HG02973 (cell line): ENCODE data around the gene C16orf96.

Source experiments
- ATAC-seq: cut with Tn5 transposase; IDR thresholded peaks from one replicate; pipeline ENCODE4 v1.9.1; 2021; ENCODE audit warnings: moderate library complexity; ENCODE audit not compliant: unreplicated experiment

Gene C16orf96

DNA sequence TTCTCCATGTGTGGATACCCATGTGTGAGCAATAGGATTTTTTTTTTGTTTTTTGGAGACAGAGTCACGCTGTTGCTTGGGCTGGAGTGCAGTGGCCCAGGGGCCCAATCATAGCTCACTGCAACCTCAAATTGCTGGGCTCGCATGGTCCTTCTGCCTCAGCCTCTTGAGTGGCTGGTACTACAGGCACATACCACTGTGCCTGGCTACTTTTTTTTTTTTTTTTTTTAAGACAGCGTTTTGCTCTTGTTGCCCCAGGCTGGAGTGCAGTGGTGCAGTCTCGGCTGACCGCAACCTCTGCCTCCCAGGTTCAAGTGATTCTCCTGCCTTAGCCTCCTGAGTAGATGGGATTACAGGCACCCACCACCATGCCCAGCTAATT lies 85.2 kb downstream of the C16orf96 start:
- ATAC-seq: no peak

GRCh38 chr16:4641895-4642294 lies 85.8 kb downstream of the C16orf96 start:
- ATAC-seq: no peak

GRCh38 chr16:4646773-4647643 lies 90.9 kb downstream of the C16orf96 start:
- no peak for ATAC-seq

- ATAC-seq: no peak
Measured at GRCh38 chr16:4647644-4647980, 91.5 kb downstream of the C16orf96 start.

DNA sequence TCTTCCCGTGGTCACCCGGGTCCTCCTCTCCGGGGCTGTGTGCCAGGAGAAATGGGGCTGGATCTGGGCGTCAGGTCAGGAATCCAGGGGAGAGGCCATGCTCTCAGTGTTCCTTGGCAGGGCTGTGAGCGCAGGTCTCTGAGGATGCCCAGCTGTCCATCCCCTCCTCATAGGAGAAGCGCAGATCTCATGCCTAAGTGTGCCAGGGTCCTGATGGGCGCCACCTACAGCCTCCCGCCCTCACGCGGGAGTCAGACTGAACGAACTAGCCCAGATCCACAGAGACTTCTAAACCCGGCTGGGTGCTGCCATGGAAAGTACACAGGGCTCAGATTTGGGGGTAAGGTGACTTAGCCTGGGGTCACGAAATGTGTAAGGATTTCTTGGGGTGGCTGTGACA lies 92.8 kb downstream of the C16orf96 start:
- no peak for ATAC-seq

DNA sequence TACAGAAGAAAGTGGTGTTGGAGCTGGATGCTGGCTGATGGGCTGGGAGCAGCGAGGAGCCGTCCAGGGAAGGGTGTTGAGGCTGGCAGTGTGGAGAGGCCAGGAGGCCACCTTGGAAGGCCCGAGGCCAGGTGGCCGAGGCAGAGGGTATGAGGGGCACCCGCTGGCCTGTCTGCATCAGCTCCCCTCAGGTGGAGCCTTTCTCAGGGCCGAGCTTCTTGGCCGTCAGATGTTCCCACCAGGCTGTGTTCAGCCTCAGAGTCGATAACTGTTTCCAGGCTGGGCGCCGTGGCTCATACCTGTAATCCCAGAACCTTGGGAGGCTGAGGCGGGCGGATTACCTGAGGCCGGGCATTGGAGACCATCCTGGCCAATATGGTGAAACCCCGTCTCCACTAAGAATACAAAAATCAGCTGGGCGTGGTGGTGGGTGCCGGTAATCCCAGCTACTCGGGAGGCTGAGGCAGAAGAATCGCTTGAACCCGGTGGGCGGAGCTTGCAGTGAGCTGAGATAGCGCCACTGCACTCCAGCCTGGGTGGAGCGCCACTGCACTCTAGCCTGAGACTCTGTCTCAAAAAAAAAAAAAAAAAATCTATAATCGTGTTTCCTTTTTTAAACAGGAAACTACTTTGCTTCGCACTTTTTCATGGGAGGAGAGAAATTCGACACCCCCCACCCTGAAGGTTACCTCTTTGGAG lies 93.8 kb downstream of the C16orf96 start:
- ATAC-seq: no peak
